ENCODE data around the gene COLEC12.

The COLEC12 gene

DNA sequence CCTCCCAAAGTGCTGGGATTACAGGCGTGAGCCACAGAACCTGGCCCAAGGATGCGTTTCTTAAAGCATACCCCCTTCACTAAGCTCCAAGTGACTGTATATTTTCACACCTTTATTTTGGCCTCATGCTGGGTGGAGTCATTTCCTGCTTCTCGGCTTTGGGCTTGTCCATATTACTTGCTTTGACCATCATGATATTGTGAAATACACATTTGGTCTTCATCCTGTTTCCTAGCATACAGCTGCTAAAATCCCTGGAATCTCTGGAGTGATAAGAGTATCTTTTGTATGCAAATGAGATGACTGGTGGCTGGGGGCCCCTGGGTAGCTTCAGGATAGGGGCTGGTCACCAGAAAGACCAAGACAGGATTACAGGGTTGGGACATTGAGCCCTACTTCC lies 17.6 kb upstream of the COLEC12 start:
- Histone ChIP-seq H3K27me3 (ENCODE audit: insufficient read depth, low read length, poor library complexity, severe bottlenecking) (no peaks in the 10 kb centered on the region), H3K9me2 (replicated peaks; ENCODE audit: low read depth, low read length) (no peaks in the 10 kb centered on the region), H3K9me3 (ENCODE audit: insufficient read depth, low read depth, low read length) (no peaks in the 10 kb centered on the region; the same call in 1 of the 2 replicates), H3K79me2 (ENCODE audit: insufficient read depth, low read length) (no peaks in the 10 kb centered on the region), H4K20me1 (ENCODE audit: insufficient read depth, low read length, poor library complexity, severe bottlenecking) (no peaks in the 10 kb centered on the region), H3K9ac (ENCODE audit: low read depth, low read length, poor library complexity, severe bottlenecking) (no peak overlapping the region), H3F3A (ENCODE audit: low read depth) (no peaks in the 10 kb centered on the region), H3K36me3 (ENCODE audit: insufficient read depth, low read length) (no peaks in the 10 kb centered on the region), H3K4me3 (ENCODE audit: low read length, poor library complexity, severe bottlenecking) (no peak overlapping the region), H3K4me2 (ENCODE audit: low read depth, low read length, poor library complexity, severe bottlenecking) (no peak overlapping the region), H2AFZ (ENCODE audit: low read length) (no peak overlapping the region), H3K4me1 (ENCODE audit: insufficient read depth, low read length, poor library complexity, severe bottlenecking) (peaks cover 11% of the 10 kb centered on the region)
- TF ChIP-seq, protein P1, sequence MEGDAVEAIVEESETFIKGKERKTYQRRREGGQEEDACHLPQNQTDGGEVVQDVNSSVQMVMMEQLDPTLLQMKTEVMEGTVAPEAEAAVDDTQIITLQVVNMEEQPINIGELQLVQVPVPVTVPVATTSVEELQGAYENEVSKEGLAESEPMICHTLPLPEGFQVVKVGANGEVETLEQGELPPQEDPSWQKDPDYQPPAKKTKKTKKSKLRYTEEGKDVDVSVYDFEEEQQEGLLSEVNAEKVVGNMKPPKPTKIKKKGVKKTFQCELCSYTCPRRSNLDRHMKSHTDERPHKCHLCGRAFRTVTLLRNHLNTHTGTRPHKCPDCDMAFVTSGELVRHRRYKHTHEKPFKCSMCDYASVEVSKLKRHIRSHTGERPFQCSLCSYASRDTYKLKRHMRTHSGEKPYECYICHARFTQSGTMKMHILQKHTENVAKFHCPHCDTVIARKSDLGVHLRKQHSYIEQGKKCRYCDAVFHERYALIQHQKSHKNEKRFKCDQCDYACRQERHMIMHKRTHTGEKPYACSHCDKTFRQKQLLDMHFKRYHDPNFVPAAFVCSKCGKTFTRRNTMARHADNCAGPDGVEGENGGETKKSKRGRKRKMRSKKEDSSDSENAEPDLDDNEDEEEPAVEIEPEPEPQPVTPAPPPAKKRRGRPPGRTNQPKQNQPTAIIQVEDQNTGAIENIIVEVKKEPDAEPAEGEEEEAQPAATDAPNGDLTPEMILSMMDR (conservative IDR thresholded peaks at IDR 0.05; ENCODE audit: low read length): no peak
- no peak for TF ChIP-seq EZH2phosphoT487 (IDR thresholded peaks at IDR 0.05; ENCODE audit: borderline replicate concordance)

DNA sequence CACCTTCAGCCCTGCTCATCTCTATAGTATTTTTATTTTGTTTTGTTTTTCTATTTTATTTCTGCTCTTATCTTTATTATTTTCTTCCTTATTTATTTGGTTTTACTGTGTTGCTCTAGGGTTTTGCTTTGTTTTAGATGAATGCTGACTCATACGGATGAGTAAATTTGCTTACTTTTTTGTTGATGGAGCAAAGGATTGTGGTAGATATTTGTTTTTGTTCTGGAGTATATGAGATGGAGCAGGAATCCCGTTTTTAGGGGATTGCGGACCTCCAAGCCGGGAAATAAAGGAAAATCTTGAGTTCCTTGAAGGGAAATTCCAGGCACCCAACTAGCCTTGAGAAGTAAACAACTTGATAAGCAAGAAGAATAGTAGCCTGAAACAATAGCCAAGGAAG lies 15.3 kb upstream of the COLEC12 start:
- H3F3A ChIP-seq (ENCODE audit: low read depth): no peaks in the 10 kb centered on the region
- TF ChIP-seq, protein P1 (conservative IDR thresholded peaks at IDR 0.05; ENCODE audit: low read length): no peak
- TF ChIP-seq EZH2phosphoT487 (IDR thresholded peaks at IDR 0.05; ENCODE audit: borderline replicate concordance): no peak
- no peak overlapping the region for H2AFZ ChIP-seq (ENCODE audit: low read length)
- H3K36me3 ChIP-seq (ENCODE audit: insufficient read depth, low read length): no peaks in the 10 kb centered on the region
- H3K4me1 ChIP-seq (ENCODE audit: insufficient read depth, low read length, poor library complexity, severe bottlenecking): peaks cover 11% of the 10 kb centered on the region
- H3K4me3 ChIP-seq (ENCODE audit: low read length, poor library complexity, severe bottlenecking): no peak overlapping the region
- no peaks in the 10 kb centered on the region for H4K20me1 ChIP-seq (ENCODE audit: insufficient read depth, low read length, poor library complexity, severe bottlenecking)
- H3K9me2 ChIP-seq (replicated peaks; ENCODE audit: low read depth, low read length): no peaks in the 10 kb centered on the region
- no peak overlapping the region for H3K4me2 ChIP-seq (ENCODE audit: low read depth, low read length, poor library complexity, severe bottlenecking)
- H3K9ac ChIP-seq (ENCODE audit: low read depth, low read length, poor library complexity, severe bottlenecking): no peak overlapping the region
- H3K9me3 ChIP-seq (ENCODE audit: insufficient read depth, low read depth, low read length): no peaks in the 10 kb centered on the region; the same call in 1 of the 2 replicates
- H3K79me2 ChIP-seq (ENCODE audit: insufficient read depth, low read length): no peaks in the 10 kb centered on the region
- H3K27me3 ChIP-seq (ENCODE audit: insufficient read depth, low read length, poor library complexity, severe bottlenecking): no peaks in the 10 kb centered on the region

DNA sequence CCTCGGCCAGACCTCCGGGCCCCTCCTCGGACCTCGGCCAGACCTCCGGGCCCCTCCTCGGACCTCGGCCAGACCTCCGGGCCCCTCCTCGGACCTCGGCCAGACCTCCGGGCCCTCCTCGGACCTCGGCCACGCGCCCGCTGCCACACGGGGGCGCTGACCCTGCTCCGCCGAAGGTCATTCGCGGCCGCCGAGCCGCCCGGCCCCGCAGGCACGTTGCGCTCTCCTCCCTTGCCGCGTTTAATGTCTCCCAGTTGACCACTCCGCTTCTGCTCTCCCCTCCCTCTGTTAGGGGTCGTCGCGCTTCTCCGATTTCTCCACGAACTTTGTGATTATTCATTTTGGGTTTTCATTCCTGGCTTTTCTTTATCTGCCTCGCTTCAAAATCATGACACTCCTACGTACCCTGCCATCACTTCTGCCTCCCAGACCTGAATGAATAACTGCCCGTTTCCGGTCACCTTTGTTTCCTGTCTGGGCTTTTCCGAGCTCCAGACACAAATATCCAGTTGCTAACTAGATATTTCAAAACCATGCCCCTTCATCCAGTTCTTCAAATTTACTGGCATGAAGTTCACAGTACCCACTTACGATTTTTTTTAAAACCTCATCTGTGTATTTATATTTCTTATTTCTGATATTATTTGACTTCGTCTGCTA lies 14.8 kb upstream of the COLEC12 start:
- Histone ChIP-seq H3K36me3 (ENCODE audit: insufficient read depth, low read length) (no peaks in the 10 kb centered on the region), H3K4me3 (ENCODE audit: low read length, poor library complexity, severe bottlenecking) (no peak overlapping the region), H3K4me2 (ENCODE audit: low read depth, low read length, poor library complexity, severe bottlenecking) (no peak overlapping the region), H2AFZ (ENCODE audit: low read length) (no peak overlapping the region), H4K20me1 (ENCODE audit: insufficient read depth, low read length, poor library complexity, severe bottlenecking) (no peaks in the 10 kb centered on the region), H3K9ac (ENCODE audit: low read depth, low read length, poor library complexity, severe bottlenecking) (no peak overlapping the region), H3K9me2 (replicated peaks; ENCODE audit: low read depth, low read length) (no peaks in the 10 kb centered on the region), H3K9me3 (ENCODE audit: insufficient read depth, low read depth, low read length) (no peaks in the 10 kb centered on the region; the same call in 1 of the 2 replicates), H3K4me1 (ENCODE audit: insufficient read depth, low read length, poor library complexity, severe bottlenecking) (peaks cover 11% of the 10 kb centered on the region), H3K27me3 (ENCODE audit: insufficient read depth, low read length, poor library complexity, severe bottlenecking) (no peaks in the 10 kb centered on the region), H3F3A (ENCODE audit: low read depth) (no peaks in the 10 kb centered on the region), H3K79me2 (ENCODE audit: insufficient read depth, low read length) (no peaks in the 10 kb centered on the region)
- TF ChIP-seq EZH2phosphoT487 (IDR thresholded peaks at IDR 0.05; ENCODE audit: borderline replicate concordance): no peak
- TF ChIP-seq, protein P1 (conservative IDR thresholded peaks at IDR 0.05; ENCODE audit: low read length): no peak
